HG02798 (cell line): ENCODE results near the gene LIN7C.

Experiments
- ATAC-seq: cut with Tn5 transposase; IDR thresholded peaks from one replicate; pipeline ENCODE4 v1.9.1; 2021; ENCODE audit warnings: mild to moderate bottlenecking; ENCODE audit not compliant: unreplicated experiment, poor library complexity

Gene LIN7C

DNA sequence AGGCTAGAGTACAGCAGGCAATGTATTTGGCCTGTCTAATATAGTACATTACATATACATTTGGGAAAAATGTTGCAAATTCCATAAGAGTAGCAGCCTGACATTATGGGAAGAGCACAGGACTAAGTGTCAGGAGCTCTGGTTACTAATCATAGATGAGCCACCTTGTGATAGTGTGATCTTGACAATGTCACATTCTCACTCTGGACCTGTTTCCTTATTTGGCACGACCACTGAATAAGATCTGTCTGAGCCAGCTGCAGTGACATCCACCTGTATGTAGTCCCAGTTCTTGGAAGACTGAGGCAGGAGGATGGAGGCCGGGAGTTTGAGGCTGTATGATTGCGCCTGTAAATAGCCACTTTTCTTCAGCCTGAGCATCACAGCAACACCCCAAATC lies 5.7 kb upstream of the LIN7C start:
- no peak for ATAC-seq

GRCh38 chr11:27509908-27510307 lies 3.3 kb upstream of the LIN7C start:
- no peak for ATAC-seq

DNA sequence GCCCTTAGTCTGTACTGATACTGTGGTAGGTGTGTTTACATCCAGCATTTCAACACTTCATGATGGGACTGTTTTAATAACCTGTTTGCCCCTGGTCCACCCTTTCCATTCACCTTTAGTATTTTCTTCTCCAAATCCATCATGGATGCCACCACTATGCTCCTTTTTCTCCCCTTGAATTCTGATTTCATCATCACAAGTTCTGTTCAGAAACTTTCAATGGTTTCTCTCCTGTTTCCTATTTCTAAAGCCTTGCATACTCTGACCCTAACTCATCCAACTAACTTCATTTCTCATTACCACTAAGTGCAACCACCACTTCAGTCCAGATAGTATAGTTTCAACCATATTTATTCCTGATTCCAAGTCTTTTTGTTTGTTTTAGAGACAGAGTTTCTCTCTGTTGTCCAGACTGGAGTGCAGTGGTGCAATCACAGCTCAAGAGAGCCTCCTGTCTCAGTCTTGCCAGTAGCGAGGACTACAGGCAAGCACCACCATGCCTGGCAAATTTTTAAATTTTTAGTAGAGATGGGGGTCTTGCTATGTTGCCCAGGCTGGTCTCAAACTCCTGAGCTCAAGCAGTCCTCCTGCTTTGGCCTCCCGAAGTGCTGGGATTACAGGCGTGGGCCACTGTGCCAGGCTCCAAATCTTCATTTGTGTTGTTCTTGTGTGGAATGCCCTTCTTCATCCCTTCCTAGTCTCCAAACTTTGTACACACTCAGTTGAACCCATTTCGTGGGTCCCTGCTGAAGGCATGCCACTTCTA lies 1.2 kb upstream of the LIN7C start:
- ATAC-seq = no peak

DNA sequence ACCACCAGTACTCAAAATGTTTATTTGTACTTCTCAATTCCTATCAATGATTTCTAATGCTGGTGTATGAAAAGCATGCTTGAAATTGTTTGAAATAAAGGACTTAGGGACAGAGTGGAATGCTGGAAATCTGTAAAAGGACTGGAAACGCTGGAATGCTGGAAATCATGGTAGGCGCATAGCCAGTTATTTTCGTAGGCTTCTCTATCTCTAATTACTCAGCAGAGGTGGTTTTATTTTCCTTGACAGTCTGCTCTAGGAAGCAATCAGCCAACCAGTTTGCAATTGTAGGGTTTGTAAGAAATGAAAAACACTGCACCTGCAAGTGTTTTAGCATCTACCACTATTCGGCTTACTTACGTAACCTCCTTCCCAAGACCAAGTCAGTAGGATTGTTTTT lies 788 bp downstream of the LIN7C start:
- ATAC-seq = peak; percentile 4

DNA sequence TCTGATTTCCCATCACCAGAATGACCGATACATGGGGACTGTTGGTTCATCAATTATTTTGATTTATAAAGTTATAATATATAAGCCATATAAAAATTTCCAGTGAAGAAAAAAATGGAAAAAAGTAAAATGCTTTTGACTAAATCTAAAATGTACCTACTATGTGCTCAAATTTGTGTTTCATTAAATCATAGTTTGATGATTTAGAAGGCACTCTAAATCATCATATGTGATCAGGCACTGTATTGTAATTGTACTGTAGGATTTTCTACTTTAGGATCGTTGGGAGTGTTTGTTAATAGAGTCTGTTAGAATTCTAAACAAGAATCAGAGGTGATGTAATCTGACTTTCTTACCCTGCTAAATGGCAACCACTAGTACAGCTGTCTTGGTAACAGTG lies 2.4 kb downstream of the LIN7C start:
- no peak for ATAC-seq

- ATAC-seq = no peak
Measured at GRCh38 chr11:27501100-27501499, 5.5 kb downstream of the LIN7C start.

DNA sequence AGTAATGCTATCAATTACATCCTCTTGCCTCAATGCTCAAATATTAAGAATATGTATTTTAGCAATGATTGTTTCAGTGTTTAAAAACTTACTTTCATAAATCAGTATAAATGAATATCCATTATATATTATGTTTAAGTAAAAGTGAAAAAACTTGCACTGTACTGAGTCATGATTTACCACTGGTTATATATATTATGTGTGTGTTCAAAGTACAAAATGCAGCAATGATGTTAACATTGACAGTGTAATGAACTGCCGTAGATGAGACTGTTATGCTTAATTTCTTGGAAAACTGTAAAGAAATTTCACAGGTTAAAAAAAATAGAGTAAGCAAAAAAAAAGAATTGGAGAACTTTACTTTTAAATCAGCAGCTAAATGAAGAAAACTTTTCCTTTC lies 8.7 kb downstream of the LIN7C start:
- no peak for ATAC-seq

DNA sequence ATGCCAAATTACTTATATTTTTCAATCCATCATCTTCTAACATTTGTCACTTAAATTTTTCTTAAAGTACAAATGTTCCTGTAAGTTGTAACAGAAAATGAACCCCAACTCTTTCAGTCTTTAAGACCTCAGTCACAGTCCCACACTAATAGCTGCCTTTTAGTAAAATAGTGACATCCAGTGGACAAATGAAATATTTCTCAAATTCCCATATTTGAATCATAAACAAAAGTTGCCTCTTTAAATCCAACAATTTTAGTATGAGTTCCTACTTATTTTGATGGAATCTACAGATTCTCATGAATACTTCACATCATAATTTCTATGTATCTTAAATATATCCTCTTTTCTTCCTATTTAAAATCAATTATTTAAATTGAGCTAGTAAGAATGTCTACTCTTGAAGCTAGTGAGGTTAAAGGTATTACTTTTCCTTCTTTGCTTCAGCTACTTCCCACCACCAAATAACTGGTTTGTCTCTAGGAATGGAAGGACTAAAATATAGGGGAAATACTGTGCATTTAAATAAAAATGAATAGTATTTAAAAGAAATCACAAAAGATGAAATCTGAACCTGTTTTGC lies 9.2 kb downstream of the LIN7C start:
- peak; percentile 64 for ATAC-seq

DNA sequence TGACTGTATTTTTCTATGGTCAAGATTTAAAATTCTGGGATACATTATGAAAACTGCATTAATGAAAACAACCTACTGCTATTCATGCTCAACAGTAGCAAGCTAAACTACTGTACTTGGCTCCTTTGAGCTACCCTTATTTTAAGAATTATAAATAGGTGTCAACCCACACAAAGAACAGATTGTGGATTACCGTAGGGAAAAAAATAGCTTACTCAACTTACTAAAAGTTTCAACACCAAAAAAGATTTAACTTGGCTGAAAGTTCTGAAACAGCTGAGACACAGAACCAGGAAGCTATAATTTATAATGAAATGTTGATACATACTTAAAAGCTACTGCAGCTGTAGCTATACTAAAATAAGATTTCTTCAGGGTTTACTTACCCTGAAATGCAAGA lies 10.1 kb downstream of the LIN7C start:
- ATAC-seq = no peak

GRCh38 chr11:27495710-27496300 lies 10.8 kb downstream of the LIN7C start:
- ATAC-seq = no peak

DNA sequence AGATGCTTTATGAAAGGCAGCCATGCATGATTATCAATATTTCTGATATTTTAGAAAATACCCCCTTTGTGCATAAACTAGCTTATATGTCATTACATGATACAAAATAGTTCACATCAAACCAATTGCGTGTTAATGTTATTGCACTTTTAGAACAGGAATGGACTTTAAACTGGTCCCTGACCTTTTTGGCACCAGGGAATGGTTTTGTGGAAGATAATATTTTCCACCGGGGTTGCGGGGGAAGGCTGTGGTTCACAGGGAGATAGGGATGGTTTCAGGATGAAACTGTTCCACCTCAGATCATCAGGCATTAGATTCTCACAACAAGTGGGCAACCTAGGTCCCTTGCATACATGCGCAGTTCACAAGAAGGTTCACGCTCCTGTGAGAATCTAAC lies 17.5 kb downstream of the LIN7C start:
- ATAC-seq = no peak

DNA sequence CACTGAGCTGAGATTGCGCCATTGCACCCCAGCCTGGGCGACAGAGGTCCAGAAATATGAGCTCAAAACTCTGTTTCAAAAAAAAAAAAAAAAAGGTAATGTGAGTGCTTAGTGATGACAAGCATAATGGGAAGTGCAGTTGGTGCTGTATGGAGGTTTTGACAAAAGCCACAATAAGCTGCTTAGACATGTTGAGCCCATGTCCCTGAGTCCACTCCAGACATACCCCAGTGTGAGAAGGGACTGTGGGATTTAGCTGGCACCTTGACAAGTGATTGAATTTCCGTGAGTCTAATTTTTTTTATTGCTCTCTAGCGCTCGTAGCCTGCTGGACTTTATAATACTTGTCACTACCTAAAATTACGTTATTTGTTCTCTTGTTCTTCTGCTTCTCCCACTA lies 18.9 kb downstream of the LIN7C start:
- no peak for ATAC-seq

GRCh38 chr11:27485930-27486773 lies 20.4 kb downstream of the LIN7C start:
- peak; percentile 65 for ATAC-seq

GRCh38 chr11:27482793-27483192 lies 23.8 kb downstream of the LIN7C start:
- no peak for ATAC-seq

- no peak for ATAC-seq
Measured at GRCh38 chr11:27481992-27482391, 24.6 kb downstream of the LIN7C start.

DNA sequence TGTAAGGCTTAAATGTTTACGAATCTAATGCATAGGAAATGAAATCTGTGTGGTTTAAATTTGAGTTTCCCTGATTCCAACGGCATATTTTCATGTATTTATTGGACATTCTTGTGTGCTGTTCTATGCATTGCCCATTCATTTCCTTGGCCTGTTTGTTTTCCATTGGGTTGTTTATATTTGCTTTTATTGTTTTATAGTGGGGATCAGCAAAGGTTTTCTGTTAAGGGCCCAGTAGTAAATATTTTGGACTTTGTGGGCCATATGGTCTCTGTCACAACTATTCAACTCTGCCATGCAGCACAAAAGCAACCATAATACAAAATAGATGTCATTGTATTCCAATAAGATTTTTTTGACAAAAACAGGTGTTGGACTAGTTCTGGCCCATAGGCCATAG lies 28.7 kb downstream of the LIN7C start:
- no peak for ATAC-seq

- ATAC-seq = no peak
Measured at GRCh38 chr11:27477243-27477642, 29.3 kb downstream of the LIN7C start.

DNA sequence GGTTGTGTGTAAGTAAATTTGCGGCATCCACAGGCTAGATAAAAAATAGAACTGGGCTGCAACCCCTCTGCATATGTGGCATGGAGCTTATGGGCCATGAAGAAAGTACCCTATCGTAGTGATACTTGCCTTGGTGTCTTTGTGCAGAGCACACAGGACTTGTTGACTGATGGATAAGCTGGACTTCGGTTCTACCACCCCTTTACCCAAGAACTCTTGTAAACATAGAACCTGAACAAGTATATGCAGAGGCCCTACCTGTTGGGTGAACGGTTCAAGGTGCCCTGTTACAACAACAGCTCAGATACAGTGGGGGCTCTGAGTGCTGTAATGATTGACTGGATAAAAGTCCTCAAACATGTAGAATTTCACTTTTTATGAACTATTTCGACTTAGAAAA lies 30.9 kb downstream of the LIN7C start:
- no peak for ATAC-seq

DNA sequence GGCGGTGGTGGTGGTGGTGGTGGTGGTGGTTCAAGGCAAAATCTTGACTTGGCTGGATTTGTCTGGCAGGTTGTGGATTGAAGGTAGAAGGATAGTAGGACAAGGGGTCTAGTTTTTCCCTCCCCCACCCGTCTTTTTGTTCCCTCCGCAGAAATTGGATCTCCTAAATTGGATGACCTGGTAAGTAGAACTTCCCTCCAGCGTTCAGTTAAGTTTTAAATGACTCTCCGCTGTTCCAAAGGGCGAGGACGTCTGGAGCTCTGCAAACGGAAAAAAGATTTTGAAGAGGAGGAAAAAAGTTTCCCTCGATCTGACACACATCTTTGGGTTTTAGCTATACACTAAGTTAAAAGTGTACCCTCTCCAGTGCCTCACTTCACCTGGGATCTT lies 33.6 kb downstream of the LIN7C start:
- ATAC-seq = no peak

- ATAC-seq = peak; percentile 87
Measured at GRCh38 chr11:27472398-27473016, 34.1 kb downstream of the LIN7C start, which contains the start of gene LGR4. Gene LGR4 (minus strand): TSS chr11:27472790. CDS start chr11:27472302, 488 bp downstream.
